Measurements from ENCODE around the gene CASP3. TPM values are rescaled to one million over a fixed set of nuclear protein-coding genes. Genes with fewer than 3 reads are reported as not detected.
A peak's percentile ranks its signal among the peaks of the same experiment; 100 is the strongest.

Gene CASP3
- 10 to 100 TPM; 30.9 to 34.3 (median 32.2) TPM for polyA plus RNA-seq (ENCODE audit: insufficient read length in 3 of 3)
- long read RNA-seq, donor 1, transcript CASP3-206 (7 exons, 2,540 nt): major isoform, 9 of 11 reads
- long read RNA-seq, donor 1, partial matches to known transcripts: 0 of 11 reads
- long read RNA-seq, donor 1, other reads (novel, unspliced or antisense): 0 of 11 reads
- long read RNA-seq, donor 2, transcript CASP3-201 (8 exons, 2,673 nt): major isoform, 6 of 13 reads
- long read RNA-seq, donor 2, transcript CASP3-206 (7 exons, 2,540 nt): major isoform, 6 of 13 reads
- long read RNA-seq, donor 2, partial matches to known transcripts: 0 of 13 reads
- long read RNA-seq, donor 2, other reads (novel, unspliced or antisense): 0 of 13 reads
- long read RNA-seq, donor 3, transcript CASP3-206 (7 exons, 2,540 nt): major isoform, 11 of 23 reads
- long read RNA-seq, donor 3, partial matches to known transcripts: 8 of 23 reads
- long read RNA-seq, donor 3, other reads (novel, unspliced or antisense): 0 of 23 reads
- long read RNA-seq, donor 4, partial matches to known transcripts: 0 of 3 reads
- long read RNA-seq, donor 4, other reads (novel, unspliced or antisense): 0 of 3 reads
- long read RNA-seq, donor 5: 0 reads
- long read RNA-seq, donor 6, transcript CASP3-206 (7 exons, 2,540 nt): major isoform, 8 of 9 reads
- long read RNA-seq, donor 6, partial matches to known transcripts: 0 of 9 reads
- long read RNA-seq, donor 6, other reads (novel, unspliced or antisense): 0 of 9 reads
- long read RNA-seq, donor 7, transcript CASP3-206 (7 exons, 2,540 nt): major isoform, 14 of 19 reads
- long read RNA-seq, donor 7, partial matches to known transcripts: 0 of 19 reads
- long read RNA-seq, donor 7, other reads (novel, unspliced or antisense): 0 of 19 reads
- long read RNA-seq, donor 8: 0 reads
- long read RNA-seq, donor 9, partial matches to known transcripts: 0 of 10 reads
- long read RNA-seq, donor 9, other reads (novel, unspliced or antisense): 0 of 10 reads
- long read RNA-seq, donor 10, transcript CASP3-206 (7 exons, 2,540 nt): major isoform, 11 of 12 reads
- long read RNA-seq, donor 10, partial matches to known transcripts: 0 of 12 reads
- long read RNA-seq, donor 10, other reads (novel, unspliced or antisense): 0 of 12 reads
- long read RNA-seq, donor 11, transcript CASP3-206 (7 exons, 2,540 nt): major isoform, 8 of 11 reads
- long read RNA-seq, donor 11, partial matches to known transcripts: 0 of 11 reads
- long read RNA-seq, donor 11, other reads (novel, unspliced or antisense): 0 of 11 reads
- long read RNA-seq, donor 12, transcript CASP3-206 (7 exons, 2,540 nt): major isoform, 6 of 6 reads
- long read RNA-seq, donor 12, partial matches to known transcripts: 0 of 6 reads
- long read RNA-seq, donor 12, other reads (novel, unspliced or antisense): 0 of 6 reads
- long read RNA-seq, donor 13: 0 reads
- long read RNA-seq, donor 14, partial matches to known transcripts: 0 of 8 reads
- long read RNA-seq, donor 14, other reads (novel, unspliced or antisense): 0 of 8 reads
- long read RNA-seq, donor 15, partial matches to known transcripts: 0 of 3 reads
- long read RNA-seq, donor 15, other reads (novel, unspliced or antisense): 0 of 3 reads
- long read RNA-seq, donor 16, transcript CASP3-206 (7 exons, 2,540 nt): major isoform, 15 of 38 reads
- long read RNA-seq, donor 16, partial matches to known transcripts: 18 of 38 reads
- long read RNA-seq, donor 16, other reads (novel, unspliced or antisense): 0 of 38 reads

GRCh38 chr4:184649026-184649970 lies at the start of gene CASP3, which contains the start of gene PRIMPOL:
Gene CASP3 (minus strand): TSS chr4:184649447. CDS start chr4:184638453, 10,994 bp downstream.
Gene PRIMPOL (plus strand): TSS chr4:184649738. CDS start chr4:184657141, 7,403 bp downstream.
- peak; percentile 78 to 95 (median 93) for DNase-seq (ENCODE audit: extremely low read depth in 1 of 11, low read depth in 9 of 11, low spot score in 4 of 11)

- no peak for DNase-seq (ENCODE audit: extremely low read depth in 1 of 11, low read depth in 9 of 11, low spot score in 4 of 11)
These were observed 48.7 kb upstream of the CASP3 start for GRCh38 chr4:184697956-184698355.

GRCh38 chr4:184695178-184695896 lies 46.1 kb upstream of the CASP3 start:
- DNase-seq (ENCODE audit: extremely low read depth in 1 of 11, low read depth in 9 of 11, low spot score in 4 of 11): no peak

- no peak for DNase-seq (ENCODE audit: extremely low read depth in 1 of 11, low read depth in 9 of 11, low spot score in 4 of 11)
These were observed 45.2 kb upstream of the CASP3 start for GRCh38 chr4:184694412-184694956.

GRCh38 chr4:184693056-184693455 lies 43.8 kb upstream of the CASP3 start:
- no peak for DNase-seq (ENCODE audit: extremely low read depth in 1 of 11, low read depth in 9 of 11, low spot score in 4 of 11)

- no peak for DNase-seq (ENCODE audit: extremely low read depth in 1 of 11, low read depth in 9 of 11, low spot score in 4 of 11)
These were observed 40.4 kb upstream of the CASP3 start for GRCh38 chr4:184689681-184690080.

GRCh38 chr4:184688447-184688846 lies 39.2 kb upstream of the CASP3 start:
- DNase-seq (ENCODE audit: extremely low read depth in 1 of 11, low read depth in 9 of 11, low spot score in 4 of 11): peak in 1 of 11 donors; percentile 4

GRCh38 chr4:184688005-184688404 lies 38.8 kb upstream of the CASP3 start:
- no peak for DNase-seq (ENCODE audit: extremely low read depth in 1 of 11, low read depth in 9 of 11, low spot score in 4 of 11)

GRCh38 chr4:184684491-184685189 lies 35.4 kb upstream of the CASP3 start:
- no peak for DNase-seq (ENCODE audit: extremely low read depth in 1 of 11, low read depth in 9 of 11, low spot score in 4 of 11)

GRCh38 chr4:184681916-184682315 lies 32.7 kb upstream of the CASP3 start:
- no peak for DNase-seq (ENCODE audit: extremely low read depth in 1 of 11, low read depth in 9 of 11, low spot score in 4 of 11)

GRCh38 chr4:184680698-184681097 lies 31.5 kb upstream of the CASP3 start:
- no peak for DNase-seq (ENCODE audit: extremely low read depth in 1 of 11, low read depth in 9 of 11, low spot score in 4 of 11)

GRCh38 chr4:184675821-184676492 lies 26.7 kb upstream of the CASP3 start:
- no peak for DNase-seq (ENCODE audit: extremely low read depth in 1 of 11, low read depth in 9 of 11, low spot score in 4 of 11)

- no peak for DNase-seq (ENCODE audit: extremely low read depth in 1 of 11, low read depth in 9 of 11, low spot score in 4 of 11)
These were observed 25.8 kb upstream of the CASP3 start for GRCh38 chr4:184675018-184675417.

- no peak for DNase-seq (ENCODE audit: extremely low read depth in 1 of 11, low read depth in 9 of 11, low spot score in 4 of 11)
These were observed 24.8 kb upstream of the CASP3 start for GRCh38 chr4:184674011-184674410.

GRCh38 chr4:184672741-184673140 lies 23.5 kb upstream of the CASP3 start:
- DNase-seq (ENCODE audit: extremely low read depth in 1 of 11, low read depth in 9 of 11, low spot score in 4 of 11): no peak
